Suprapubic skin (tissue), 4 donors: Measurements from ENCODE around the gene MAPRE2. TPM values are rescaled to one million over a fixed set of nuclear protein-coding genes. Genes with fewer than 3 reads are reported as not detected.

Experiments used
- DNase-seq, 2 donors: peaks; one replicate each; pipeline ENCODE4 v3.0.0-alpha.2; 2019; ENCODE audit warnings: low spot score in 2 of 2
- H3K27ac ChIP-seq: fragments of 200-600 bp; sonication (generic); one replicate; pipeline ENCODE4 v1.5.1; 2019
- H3K27me3 ChIP-seq: fragments of 200-600 bp; sonication (generic); one replicate; pipeline ENCODE4 v1.5.1; 2019
- H3K36me3 ChIP-seq: fragments of 200-600 bp; sonication (generic); one replicate; pipeline ENCODE4 v1.5.1; 2019
- H3K4me1 ChIP-seq: fragments of 200-600 bp; sonication (generic); one replicate; pipeline ENCODE4 v1.5.1; 2019
- H3K4me3 ChIP-seq: fragments of 200-600 bp; sonication (generic); one replicate; pipeline ENCODE4 v1.5.1; 2019; ENCODE audit warnings: mild to moderate bottlenecking
- H3K9me3 ChIP-seq: fragments of 200-600 bp; sonication (generic); one replicate; pipeline ENCODE4 v1.5.1; 2019
- EP300 ChIP-seq: sonication (generic); formaldehyde crosslinking; IDR thresholded peaks from one replicate; pipeline ENCODE4 v1.6.1; 2017; ENCODE audit warnings: antibody characterized with exemption
- POLR2A ChIP-seq, 2 donors: fragments of 450-650 bp; IDR thresholded peaks; one replicate each; pipeline ENCODE4 v1.6.1; 2017; ENCODE audit warnings: antibody characterized with exemption in 2 of 2, mild to moderate bottlenecking in 2 of 2, moderate library complexity in 2 of 2
- POLR2AphosphoS5 ChIP-seq, 3 donors: sonication (generic); formaldehyde crosslinking; IDR thresholded peaks; one replicate each; pipeline ENCODE4 v1.6.1; 2017; ENCODE audit warnings: antibody characterized with exemption in 3 of 3
- WGBS: methylation state at CpG from one replicate; pipeline ENCODE4 v1.1.5; 2018; 5-methylcytosine and 5-hydroxymethylcytosine counted together
- total RNA-seq, 4 donors: library from RNA; depleted of rRNA; stranded (reverse); fragments of >200 nt; gene quantifications; one replicate each; pipeline ENCODE4 v1.1.0, GENCODE V29; 2016
- TF ChIP-seq, protein P1 (sequence below), 2 donors: fragments of 200-600 bp in 1 of 2; fragments of 450-650 bp in 1 of 2; sonication (generic) in 1 of 2; IDR thresholded peaks; one replicate each; pipeline ENCODE4 v1.5.1; 2016 to 2019; ENCODE audit warnings: antibody characterized with exemption in 2 of 2, mild to moderate bottlenecking in 1 of 2, moderate library complexity in 1 of 2

The MAPRE2 gene
- total RNA-seq, 4 donors from 2014 or later = 29.9 to 51.2 (median 37.2) TPM

DNA sequence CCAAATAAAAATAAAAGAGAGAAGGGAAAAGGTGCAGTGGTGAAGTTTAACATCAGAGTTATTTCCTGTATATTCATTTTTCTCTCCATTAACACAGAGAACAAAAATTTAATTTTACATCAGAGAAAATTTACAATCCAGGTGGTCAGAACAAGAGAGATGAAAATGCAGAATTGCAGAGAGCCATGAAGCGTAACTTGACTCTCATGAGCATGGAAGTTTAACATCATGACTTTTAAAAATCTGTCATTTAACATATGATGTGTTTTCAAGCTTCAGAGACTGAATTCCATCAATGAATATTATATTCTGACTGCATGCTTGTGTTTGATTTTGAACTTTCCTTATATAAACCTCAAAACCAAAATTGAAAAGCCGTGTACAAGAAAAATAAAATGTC, 120.3 kb downstream of the MAPRE2 start:
- Histone ChIP-seq H3K36me3 (no peaks in the 10 kb centered on the region), H3K27me3 (no peaks in the 10 kb centered on the region), H3K4me3 (no peak overlapping the region), H3K9me3 (no peaks in the 10 kb centered on the region), H3K27ac (no peak overlapping the region), H3K4me1 (peaks cover 7% of the 10 kb centered on the region)
- TF ChIP-seq, protein P1, sequence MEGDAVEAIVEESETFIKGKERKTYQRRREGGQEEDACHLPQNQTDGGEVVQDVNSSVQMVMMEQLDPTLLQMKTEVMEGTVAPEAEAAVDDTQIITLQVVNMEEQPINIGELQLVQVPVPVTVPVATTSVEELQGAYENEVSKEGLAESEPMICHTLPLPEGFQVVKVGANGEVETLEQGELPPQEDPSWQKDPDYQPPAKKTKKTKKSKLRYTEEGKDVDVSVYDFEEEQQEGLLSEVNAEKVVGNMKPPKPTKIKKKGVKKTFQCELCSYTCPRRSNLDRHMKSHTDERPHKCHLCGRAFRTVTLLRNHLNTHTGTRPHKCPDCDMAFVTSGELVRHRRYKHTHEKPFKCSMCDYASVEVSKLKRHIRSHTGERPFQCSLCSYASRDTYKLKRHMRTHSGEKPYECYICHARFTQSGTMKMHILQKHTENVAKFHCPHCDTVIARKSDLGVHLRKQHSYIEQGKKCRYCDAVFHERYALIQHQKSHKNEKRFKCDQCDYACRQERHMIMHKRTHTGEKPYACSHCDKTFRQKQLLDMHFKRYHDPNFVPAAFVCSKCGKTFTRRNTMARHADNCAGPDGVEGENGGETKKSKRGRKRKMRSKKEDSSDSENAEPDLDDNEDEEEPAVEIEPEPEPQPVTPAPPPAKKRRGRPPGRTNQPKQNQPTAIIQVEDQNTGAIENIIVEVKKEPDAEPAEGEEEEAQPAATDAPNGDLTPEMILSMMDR (IDR thresholded peaks at IDR 0.05) = no peak
- no peak for TF ChIP-seq POLR2AphosphoS5 (IDR thresholded peaks at IDR 0.05)
- no peak for TF ChIP-seq POLR2A (IDR thresholded peaks at IDR 0.05)
- TF ChIP-seq EP300 = no peak
- WGBS = 86% methylated on average over 2 of the region's 2 CpGs
- no peak for DNase-seq

DNA sequence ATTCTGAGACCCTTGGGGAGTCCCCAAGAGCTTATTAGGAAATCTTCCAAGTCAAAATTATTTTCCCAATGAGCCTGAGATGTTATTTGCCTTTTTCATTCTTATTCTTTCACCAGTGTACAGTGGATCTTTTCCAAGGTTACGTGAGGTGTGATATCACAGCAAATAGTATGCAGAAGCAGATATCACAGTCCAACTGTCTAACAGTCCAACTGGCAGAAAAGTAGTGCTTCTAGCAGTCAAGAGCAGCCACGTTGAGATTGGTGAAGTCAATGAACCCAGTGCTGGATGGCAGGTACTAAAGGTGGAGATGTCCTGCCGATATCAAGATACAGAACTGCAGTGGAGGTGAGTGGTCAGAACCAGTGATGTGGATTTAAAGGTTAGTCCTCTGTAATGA, 120.7 kb downstream of the MAPRE2 start:
- Histone ChIP-seq H3K27ac (no peak overlapping the region), H3K4me3 (no peak overlapping the region), H3K4me1 (peaks cover 7% of the 10 kb centered on the region), H3K36me3 (no peaks in the 10 kb centered on the region), H3K27me3 (no peaks in the 10 kb centered on the region), H3K9me3 (no peaks in the 10 kb centered on the region)
- 84% methylated on average over 3 of the region's 3 CpGs for WGBS
- DNase-seq = no peak
- TF ChIP-seq, protein P1 (IDR thresholded peaks at IDR 0.05) = no peak
- no peak for TF ChIP-seq EP300
- TF ChIP-seq POLR2A (IDR thresholded peaks at IDR 0.05) = no peak
- no peak for TF ChIP-seq POLR2AphosphoS5 (IDR thresholded peaks at IDR 0.05)

DNA sequence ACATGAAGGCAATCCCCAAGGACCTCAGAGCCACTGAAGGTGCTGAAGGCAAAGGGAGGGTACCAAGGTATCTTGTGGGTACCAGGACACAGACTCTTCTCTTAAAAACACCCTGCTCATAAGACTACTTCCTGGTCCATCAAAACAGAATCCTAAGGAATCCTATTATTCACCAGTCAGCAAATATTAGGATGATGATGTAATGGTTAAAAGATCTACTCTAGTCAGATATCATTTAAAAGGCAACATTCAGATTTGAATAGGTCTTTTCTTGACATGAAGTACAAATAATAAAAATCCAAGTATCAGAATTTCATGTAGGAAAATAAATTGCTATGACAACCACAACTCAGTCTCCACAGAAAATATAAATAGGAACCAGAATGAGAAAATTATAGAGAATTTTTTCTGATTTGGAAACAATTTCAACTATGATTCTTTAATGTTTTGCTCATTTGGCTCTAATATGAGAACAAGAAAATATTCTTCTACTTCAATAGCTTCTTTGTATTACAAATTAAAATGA, 121.9 kb downstream of the MAPRE2 start:
- no peaks in the 10 kb centered on the region for H3K27me3 ChIP-seq
- peaks cover 7% of the 10 kb centered on the region for H3K4me1 ChIP-seq
- H3K4me3 ChIP-seq = no peak overlapping the region
- DNase-seq = no peak
- no peaks in the 10 kb centered on the region for H3K9me3 ChIP-seq
- TF ChIP-seq, protein P1 (IDR thresholded peaks at IDR 0.05) = no peak
- TF ChIP-seq POLR2AphosphoS5 (IDR thresholded peaks at IDR 0.05) (no peak), EP300 (no peak), POLR2A (IDR thresholded peaks at IDR 0.05) (no peak)
- H3K27ac ChIP-seq = no peak overlapping the region
- H3K36me3 ChIP-seq = no peaks in the 10 kb centered on the region

DNA sequence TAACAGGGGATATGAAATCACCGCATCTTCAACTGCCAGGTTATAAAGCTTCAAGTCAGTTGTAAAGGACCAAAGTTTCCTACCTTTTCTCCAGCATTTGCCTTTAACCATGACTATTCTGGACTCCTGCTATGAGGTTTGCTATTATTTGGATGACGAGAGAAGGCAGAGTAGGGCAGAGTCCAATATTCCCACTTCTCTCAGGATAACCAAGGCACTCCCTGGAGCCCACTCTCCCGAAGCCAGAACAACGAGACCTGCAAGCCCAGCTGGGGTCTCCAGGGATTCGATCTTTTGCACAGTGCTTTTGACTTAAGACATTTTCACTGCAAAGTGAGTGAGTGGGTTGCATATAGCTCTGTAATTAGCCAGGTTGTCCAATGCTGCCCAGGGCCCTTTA, 122.5 kb downstream of the MAPRE2 start:
- Histone ChIP-seq H3K9me3 (no peaks in the 10 kb centered on the region), H3K4me1 (peaks cover 7% of the 10 kb centered on the region), H3K27me3 (no peaks in the 10 kb centered on the region), H3K4me3 (no peak overlapping the region), H3K36me3 (no peaks in the 10 kb centered on the region), H3K27ac (peak overlapping the region; percentile 47)
- WGBS = 87% methylated on average over 5 of the region's 5 CpGs
- no peak for DNase-seq
- TF ChIP-seq POLR2A (IDR thresholded peaks at IDR 0.05) = no peak
- TF ChIP-seq, protein P1 (IDR thresholded peaks at IDR 0.05) = no peak
- no peak for TF ChIP-seq EP300
- no peak for TF ChIP-seq POLR2AphosphoS5 (IDR thresholded peaks at IDR 0.05)

DNA sequence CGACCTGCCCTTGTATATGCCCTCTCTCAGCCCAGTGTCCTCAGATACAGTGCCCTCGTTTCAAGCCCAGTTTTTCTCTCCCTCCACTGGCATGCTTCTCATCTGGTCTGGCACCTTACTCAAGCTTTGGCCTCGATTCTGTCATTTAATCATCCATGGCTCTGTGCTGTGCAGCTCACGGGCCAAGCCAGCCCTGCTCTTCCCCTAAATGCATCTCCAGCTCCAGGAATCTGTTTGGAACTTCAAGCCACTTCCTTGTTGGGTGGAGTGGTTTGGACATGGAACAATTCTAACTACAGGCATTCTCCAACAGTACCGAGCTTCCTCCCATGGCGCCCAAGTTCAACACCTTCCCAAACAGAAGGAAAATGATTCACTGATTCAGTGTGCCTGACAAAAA, 122.9 kb downstream of the MAPRE2 start:
- no peak for DNase-seq
- 26% methylated on average over 6 of the region's 6 CpGs for WGBS
- no peaks in the 10 kb centered on the region for H3K27me3 ChIP-seq
- peak overlapping the region; percentile 47 for H3K27ac ChIP-seq
- peaks cover 7% of the 10 kb centered on the region for H3K4me1 ChIP-seq
- no peaks in the 10 kb centered on the region for H3K36me3 ChIP-seq
- H3K9me3 ChIP-seq = no peaks in the 10 kb centered on the region
- TF ChIP-seq, protein P1 (IDR thresholded peaks at IDR 0.05) = no peak
- TF ChIP-seq EP300 (no peak), POLR2A (IDR thresholded peaks at IDR 0.05) (no peak), POLR2AphosphoS5 (IDR thresholded peaks at IDR 0.05) (no peak)
- H3K4me3 ChIP-seq = no peak overlapping the region
